Peyer's patch (tissue), 4 donors: Measurements from ENCODE around the gene ABHD11.

Experiments used
- POLR2A ChIP-seq, 2 donors: fragments of 450-650 bp; IDR thresholded peaks; one replicate each; pipeline ENCODE4 v1.5.1; 2017; ENCODE audit warnings: antibody characterized with exemption in 2 of 2, mild to moderate bottlenecking in 2 of 2, moderate library complexity in 2 of 2
- TF ChIP-seq, protein P1 (sequence below), 6 experiments: fragments of 450-650 bp in 4 of 6; fragments of 200-600 bp in 2 of 6; sonication (generic) in 1 of 6; IDR thresholded peaks; one replicate each; pipeline ENCODE4 v1.5.1; 2017 to 2019; ENCODE audit warnings: antibody characterized with exemption in 6 of 6, mild to moderate bottlenecking in 3 of 6, moderate library complexity in 1 of 6

DNA sequence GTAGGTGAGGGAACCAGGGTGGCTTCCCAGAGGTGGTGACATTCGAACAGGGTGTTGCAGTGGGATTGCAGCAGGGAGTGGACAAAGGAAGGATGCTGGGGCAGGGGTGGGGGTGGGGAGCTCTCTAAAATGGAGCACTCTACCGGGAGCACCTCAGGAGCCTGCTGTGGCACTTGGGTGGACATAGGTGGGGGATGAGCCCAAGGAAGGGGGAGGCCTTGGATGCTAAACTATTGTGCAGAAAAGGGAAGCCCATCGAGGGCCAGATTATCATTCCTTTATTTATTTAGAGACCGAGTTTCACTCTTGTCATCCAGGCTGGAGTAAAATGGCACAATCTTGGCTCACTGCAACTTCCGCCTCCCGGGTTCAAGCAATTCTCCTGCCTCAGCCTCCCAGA lies 15.8 kb downstream of the ABHD11 start:
- TF ChIP-seq POLR2A (IDR thresholded peaks at IDR 0.05): no peak
- TF ChIP-seq, protein P1, sequence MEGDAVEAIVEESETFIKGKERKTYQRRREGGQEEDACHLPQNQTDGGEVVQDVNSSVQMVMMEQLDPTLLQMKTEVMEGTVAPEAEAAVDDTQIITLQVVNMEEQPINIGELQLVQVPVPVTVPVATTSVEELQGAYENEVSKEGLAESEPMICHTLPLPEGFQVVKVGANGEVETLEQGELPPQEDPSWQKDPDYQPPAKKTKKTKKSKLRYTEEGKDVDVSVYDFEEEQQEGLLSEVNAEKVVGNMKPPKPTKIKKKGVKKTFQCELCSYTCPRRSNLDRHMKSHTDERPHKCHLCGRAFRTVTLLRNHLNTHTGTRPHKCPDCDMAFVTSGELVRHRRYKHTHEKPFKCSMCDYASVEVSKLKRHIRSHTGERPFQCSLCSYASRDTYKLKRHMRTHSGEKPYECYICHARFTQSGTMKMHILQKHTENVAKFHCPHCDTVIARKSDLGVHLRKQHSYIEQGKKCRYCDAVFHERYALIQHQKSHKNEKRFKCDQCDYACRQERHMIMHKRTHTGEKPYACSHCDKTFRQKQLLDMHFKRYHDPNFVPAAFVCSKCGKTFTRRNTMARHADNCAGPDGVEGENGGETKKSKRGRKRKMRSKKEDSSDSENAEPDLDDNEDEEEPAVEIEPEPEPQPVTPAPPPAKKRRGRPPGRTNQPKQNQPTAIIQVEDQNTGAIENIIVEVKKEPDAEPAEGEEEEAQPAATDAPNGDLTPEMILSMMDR (IDR thresholded peaks at IDR 0.05): no peak
